Endothelial cell (in vitro differentiated cells): ENCODE results near the gene GTF2F1. TPM values are rescaled to one million over a fixed set of nuclear protein-coding genes. Genes with fewer than 3 reads are reported as not detected.

Experiments used
- DNase-seq: peaks from one replicate; pipeline ENCODE4 v3.0.0; 2021; ENCODE audit warnings: low spot score
- H3K27ac Mint-ChIP-seq: one replicate; pipeline ENCODE4 v1.8.0; 2021; ENCODE audit warnings: mixed read lengths, inconsistent platforms; ENCODE audit not compliant: unreplicated experiment
- H3K27me3 Mint-ChIP-seq: one replicate; pipeline ENCODE4 v1.8.0; 2021; ENCODE audit warnings: mild to moderate bottlenecking, moderate library complexity, mixed read lengths, inconsistent platforms; ENCODE audit not compliant: unreplicated experiment
- H3K36me3 Mint-ChIP-seq: one replicate; pipeline ENCODE4 v1.8.0; 2021; ENCODE audit warnings: mild to moderate bottlenecking, low read depth, mixed read lengths, inconsistent platforms; ENCODE audit not compliant: unreplicated experiment
- H3K4me1 Mint-ChIP-seq: one replicate; pipeline ENCODE4 v1.8.0; 2021; ENCODE audit warnings: mild to moderate bottlenecking, mixed read lengths, inconsistent platforms; ENCODE audit not compliant: unreplicated experiment
- H3K4me3 Mint-ChIP-seq: one replicate; pipeline ENCODE4 v1.8.0; 2021; ENCODE audit warnings: mild to moderate bottlenecking, mixed read lengths, inconsistent platforms; ENCODE audit not compliant: unreplicated experiment
- H3K9me3 Mint-ChIP-seq: one replicate; pipeline ENCODE4 v1.8.0; 2021; ENCODE audit warnings: mixed read lengths, inconsistent platforms; ENCODE audit not compliant: unreplicated experiment
- total RNA-seq: library from RNA; stranded (reverse); fragmentation: NEBNext Ultra II Directional; extraction: Animal tissue kit (Norgen Biotek cat#: 25700); gene quantifications from one replicate; pipeline ENCODE4 v1.2.1, GENCODE V29; 2021; ENCODE audit not compliant: unreplicated experiment
- TF ChIP-seq, protein P1 (sequence below): fragments of 200-600 bp; sonication (generic); IDR thresholded peaks from one replicate; pipeline ENCODE4 v1.5.0; 2021; ENCODE audit warnings: antibody characterized with exemption; ENCODE audit not compliant: unreplicated experiment

Gene GTF2F1
- total RNA-seq, 1 donor from 2014 or later = 95.5 TPM

DNA sequence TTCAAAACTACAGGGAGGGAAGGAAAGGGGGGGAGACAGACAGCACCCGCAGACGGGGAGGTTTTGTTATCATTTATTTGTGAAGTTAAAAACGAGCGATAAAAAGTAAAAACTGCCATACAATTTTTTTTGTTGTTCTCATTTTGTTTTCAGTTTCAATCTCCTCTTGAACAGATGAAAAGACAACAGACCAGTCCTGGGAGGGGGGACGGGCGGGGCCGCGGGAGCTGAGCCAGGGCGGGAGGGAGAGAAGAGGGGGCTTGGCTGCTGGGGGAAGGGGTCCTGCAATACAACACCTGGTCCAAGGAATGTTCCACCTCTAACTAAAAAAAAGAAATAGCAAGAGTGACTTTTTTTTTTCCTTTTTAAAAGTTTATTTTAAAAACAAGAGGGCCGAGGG is 20.3 kb upstream of the GTF2F1 start:
- TF ChIP-seq, protein P1, sequence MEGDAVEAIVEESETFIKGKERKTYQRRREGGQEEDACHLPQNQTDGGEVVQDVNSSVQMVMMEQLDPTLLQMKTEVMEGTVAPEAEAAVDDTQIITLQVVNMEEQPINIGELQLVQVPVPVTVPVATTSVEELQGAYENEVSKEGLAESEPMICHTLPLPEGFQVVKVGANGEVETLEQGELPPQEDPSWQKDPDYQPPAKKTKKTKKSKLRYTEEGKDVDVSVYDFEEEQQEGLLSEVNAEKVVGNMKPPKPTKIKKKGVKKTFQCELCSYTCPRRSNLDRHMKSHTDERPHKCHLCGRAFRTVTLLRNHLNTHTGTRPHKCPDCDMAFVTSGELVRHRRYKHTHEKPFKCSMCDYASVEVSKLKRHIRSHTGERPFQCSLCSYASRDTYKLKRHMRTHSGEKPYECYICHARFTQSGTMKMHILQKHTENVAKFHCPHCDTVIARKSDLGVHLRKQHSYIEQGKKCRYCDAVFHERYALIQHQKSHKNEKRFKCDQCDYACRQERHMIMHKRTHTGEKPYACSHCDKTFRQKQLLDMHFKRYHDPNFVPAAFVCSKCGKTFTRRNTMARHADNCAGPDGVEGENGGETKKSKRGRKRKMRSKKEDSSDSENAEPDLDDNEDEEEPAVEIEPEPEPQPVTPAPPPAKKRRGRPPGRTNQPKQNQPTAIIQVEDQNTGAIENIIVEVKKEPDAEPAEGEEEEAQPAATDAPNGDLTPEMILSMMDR = no peak
- no peak for DNase-seq
- peaks cover 1% of the 10 kb centered on the region for H3K27me3 Mint-ChIP-seq
- H3K9me3 Mint-ChIP-seq = no peaks in the 10 kb centered on the region
- H3K4me3 Mint-ChIP-seq = no peak overlapping the region
- no peaks in the 10 kb centered on the region for H3K4me1 Mint-ChIP-seq
- no peak overlapping the region for H3K27ac Mint-ChIP-seq
- peaks cover 9% of the 10 kb centered on the region for H3K36me3 Mint-ChIP-seq

DNA sequence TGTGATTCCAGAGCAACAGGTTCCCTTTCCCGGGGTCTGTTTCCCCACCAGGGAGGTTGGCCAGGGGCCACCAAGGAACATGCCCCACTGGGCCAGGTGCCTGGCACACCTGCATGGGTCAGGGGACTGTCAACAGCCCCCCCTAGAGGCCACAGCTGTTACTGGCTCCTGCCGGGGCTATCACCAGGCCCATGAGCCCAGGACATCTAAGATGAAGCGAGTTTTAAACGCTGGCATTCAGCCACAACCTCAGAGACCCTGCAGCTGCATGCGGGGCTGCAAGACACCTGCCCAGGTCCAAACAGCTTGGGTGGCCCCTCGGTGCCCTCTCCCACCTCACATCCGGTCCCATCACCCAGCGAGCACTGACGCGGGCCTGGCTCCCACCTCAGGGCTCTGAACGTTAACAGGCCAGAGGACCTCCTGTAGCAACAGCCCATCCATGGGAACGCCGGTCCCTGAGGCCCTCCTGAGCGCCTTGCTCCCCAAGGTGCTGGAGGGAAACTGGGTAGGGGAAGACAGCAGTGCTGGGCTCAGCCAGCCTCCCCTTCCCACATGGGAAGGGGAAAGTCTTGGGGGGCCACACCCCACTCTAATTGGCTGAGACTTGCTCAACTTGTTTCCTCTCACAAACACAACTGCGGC is 19.6 kb upstream of the GTF2F1 start:
- peak; percentile 51 for DNase-seq
- no peak overlapping the region for H3K4me3 Mint-ChIP-seq
- peaks cover 1% of the 10 kb centered on the region for H3K27me3 Mint-ChIP-seq
- H3K9me3 Mint-ChIP-seq = no peaks in the 10 kb centered on the region
- peaks cover 9% of the 10 kb centered on the region for H3K36me3 Mint-ChIP-seq
- no peaks in the 10 kb centered on the region for H3K4me1 Mint-ChIP-seq
- H3K27ac Mint-ChIP-seq = no peak overlapping the region
- TF ChIP-seq, protein P1 = peak; percentile 65

DNA sequence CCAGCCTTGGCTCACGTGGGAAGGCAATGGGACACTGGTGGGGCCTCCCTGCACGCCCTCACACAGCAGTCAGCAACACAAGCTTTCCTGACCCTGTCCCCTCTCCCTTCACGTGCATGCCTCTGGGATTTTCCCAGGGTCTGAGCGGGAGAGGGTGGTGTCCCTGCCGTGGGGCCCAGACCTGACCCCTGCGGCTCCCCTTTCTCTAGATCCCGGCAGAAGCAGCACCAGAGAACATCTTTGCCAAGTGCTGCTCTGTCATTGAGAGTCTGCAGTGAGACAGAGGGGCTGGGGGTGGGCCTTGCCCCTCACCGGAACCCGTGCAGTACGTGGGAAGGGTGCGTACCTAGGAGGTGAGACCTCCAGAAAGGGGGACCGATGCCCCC is 19.1 kb upstream of the GTF2F1 start:
- no peaks in the 10 kb centered on the region for H3K9me3 Mint-ChIP-seq
- TF ChIP-seq, protein P1 = no peak
- H3K4me3 Mint-ChIP-seq = no peak overlapping the region
- H3K4me1 Mint-ChIP-seq = no peaks in the 10 kb centered on the region
- peaks cover 7% of the 10 kb centered on the region for H3K36me3 Mint-ChIP-seq
- peaks cover 1% of the 10 kb centered on the region for H3K27me3 Mint-ChIP-seq
- no peak overlapping the region for H3K27ac Mint-ChIP-seq
- DNase-seq = no peak

DNA sequence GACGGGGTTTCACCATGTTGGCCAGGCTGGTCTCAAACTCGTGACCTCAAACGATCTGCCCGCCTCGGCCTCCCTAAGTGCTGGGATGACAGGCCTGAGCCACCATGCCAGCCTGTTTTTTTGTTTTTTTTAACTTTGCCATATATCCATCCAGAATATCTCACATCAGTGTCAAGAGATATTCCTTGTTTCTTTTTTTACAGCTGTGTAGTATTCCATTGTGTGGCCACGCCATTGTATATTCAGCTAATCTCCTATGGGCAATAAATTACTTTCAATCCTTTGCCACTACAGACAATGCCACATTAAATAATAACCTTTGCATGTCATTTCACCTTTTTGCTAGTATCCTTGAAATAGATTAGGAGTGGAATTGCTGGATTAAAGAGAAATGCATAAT is 16.4 kb upstream of the GTF2F1 start:
- Mint-ChIP-seq H3K27me3 (peaks cover 1% of the 10 kb centered on the region), H3K36me3 (peaks cover under 1% of the 10 kb centered on the region), H3K4me1 (no peaks in the 10 kb centered on the region), H3K4me3 (no peak overlapping the region), H3K27ac (no peak overlapping the region), H3K9me3 (no peaks in the 10 kb centered on the region)
- TF ChIP-seq, protein P1 = no peak
- DNase-seq = no peak

DNA sequence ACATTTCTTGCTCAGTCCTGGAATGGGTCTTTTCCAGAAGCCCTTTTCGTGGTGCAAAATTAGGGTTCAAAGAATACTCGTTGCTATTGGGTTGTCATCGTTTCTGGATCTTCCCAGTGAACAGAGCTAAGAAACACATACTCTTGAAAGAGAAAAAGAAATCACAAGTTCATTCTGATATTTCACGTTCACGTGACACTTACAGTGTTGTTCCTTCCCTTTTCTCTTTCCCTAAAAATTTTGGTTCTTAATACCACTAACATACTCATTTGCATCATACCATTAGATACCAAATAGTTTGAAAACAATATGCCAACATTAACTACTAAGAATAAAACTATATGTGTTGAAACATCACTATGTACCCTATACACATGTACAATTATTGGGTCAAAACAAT is 13.4 kb upstream of the GTF2F1 start:
- H3K4me3 Mint-ChIP-seq = no peak overlapping the region
- H3K4me1 Mint-ChIP-seq = no peaks in the 10 kb centered on the region
- no peak overlapping the region for H3K27ac Mint-ChIP-seq
- H3K9me3 Mint-ChIP-seq = no peaks in the 10 kb centered on the region
- TF ChIP-seq, protein P1 = no peak
- peaks cover 4% of the 10 kb centered on the region for H3K27me3 Mint-ChIP-seq
- H3K36me3 Mint-ChIP-seq = no peaks in the 10 kb centered on the region
- no peak for DNase-seq
